ENCODE measurements around the gene CALML3.

The CALML3 gene

GRCh38 chr10:5508161-5508604 is 16.6 kb upstream of the CALML3 start:
- DNase-seq, result no peak

- no peak for DNase-seq
Measured at GRCh38 chr10:5508786-5509185, 16.0 kb upstream of the CALML3 start.

- no peak for DNase-seq
Measured at GRCh38 chr10:5509236-5509635, 15.5 kb upstream of the CALML3 start.

- no peak for DNase-seq
Measured at GRCh38 chr10:5509691-5510090, 15.1 kb upstream of the CALML3 start.

GRCh38 chr10:5510281-5511072 is 14.3 kb upstream of the CALML3 start:
- no peak for DNase-seq

GRCh38 chr10:5511231-5511884 is 13.4 kb upstream of the CALML3 start:
- no peak for DNase-seq

- DNase-seq, result no peak
Measured at GRCh38 chr10:5511885-5512280, 12.9 kb upstream of the CALML3 start.

GRCh38 chr10:5512331-5512730 is 12.4 kb upstream of the CALML3 start:
- DNase-seq, result no peak

GRCh38 chr10:5512881-5513612 is 11.7 kb upstream of the CALML3 start:
- DNase-seq, result no peak

GRCh38 chr10:5514226-5514850 is 10.4 kb upstream of the CALML3 start:
- DNase-seq, result no peak

GRCh38 chr10:5515948-5516761 is 8.6 kb upstream of the CALML3 start:
- DNase-seq, result no peak

GRCh38 chr10:5517546-5517945 is 7.2 kb upstream of the CALML3 start:
- no peak for DNase-seq

GRCh38 chr10:5518143-5518542 is 6.6 kb upstream of the CALML3 start:
- no peak for DNase-seq

- no peak for DNase-seq
Measured at GRCh38 chr10:5519054-5519453, 5.7 kb upstream of the CALML3 start.

- no peak for DNase-seq
Measured at GRCh38 chr10:5522913-5523560, 1.7 kb upstream of the CALML3 start.

GRCh38 chr10:5523796-5524574 is 776 bp upstream of the CALML3 start:
- DNase-seq, result no peak

- no peak for DNase-seq
Measured at GRCh38 chr10:5525561-5526341, 990 bp downstream of the CALML3 start.

- DNase-seq, result no peak
Measured at GRCh38 chr10:5526691-5527331, 2.0 kb downstream of the CALML3 start.

- DNase-seq, result no peak
Measured at GRCh38 chr10:5527332-5528200, 2.8 kb downstream of the CALML3 start.
